ENCODE data around the gene RPS16. TPM values are rescaled to one million over a fixed set of nuclear protein-coding genes. Genes with fewer than 3 reads are reported as not detected.
A peak's percentile ranks its signal among the peaks of the same experiment; 100 is the strongest.

The RPS16 gene
- total and polyA plus RNA-seq, 2 donors from 2014 or later: 1,461 to 1,965 TPM

DNA sequence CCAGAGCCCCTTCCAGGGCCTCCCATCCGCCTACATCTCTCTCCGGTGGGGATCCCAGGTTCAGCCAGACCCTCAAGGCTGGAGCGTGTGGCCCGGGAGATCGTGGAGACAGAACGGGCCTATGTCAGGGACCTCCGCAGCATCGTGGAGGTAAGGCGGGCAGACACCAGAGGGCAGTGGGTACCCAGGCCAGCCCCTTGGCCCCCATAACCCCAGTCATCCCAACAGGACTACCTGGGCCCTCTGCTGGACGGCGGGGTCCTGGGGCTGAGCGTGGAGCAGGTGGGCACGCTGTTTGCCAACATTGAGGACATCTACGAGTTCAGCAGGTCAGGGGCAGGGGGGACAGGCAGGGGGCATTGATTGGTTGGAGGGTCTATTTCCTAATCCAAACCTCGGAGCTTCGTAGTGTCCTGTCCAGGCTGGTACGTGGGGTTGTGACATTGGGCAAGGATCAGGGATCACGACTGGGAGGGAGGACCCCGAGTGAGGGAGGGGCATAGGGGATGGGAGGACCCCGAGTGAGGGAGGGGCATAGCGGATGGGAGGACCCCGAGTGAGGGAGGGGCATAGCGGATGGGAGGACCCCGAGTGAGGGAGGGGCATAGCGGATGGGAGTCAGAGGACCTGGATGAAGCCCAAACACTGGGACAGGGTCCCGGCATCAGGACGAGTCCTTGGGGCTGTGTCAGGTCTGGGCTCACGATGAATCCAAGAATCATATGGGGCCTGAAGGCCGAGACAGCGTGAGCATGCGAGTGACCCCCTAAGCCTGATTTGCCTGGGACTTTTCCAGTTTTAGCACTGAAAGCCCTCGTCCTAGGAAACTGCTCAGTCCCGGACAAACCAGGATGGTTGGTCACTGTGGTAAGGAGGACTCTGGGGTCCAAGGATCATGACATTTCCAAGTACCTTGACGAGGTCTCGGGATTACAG is 20.4 kb downstream of the RPS16 start:
- Histone ChIP-seq H3K27ac (ENCODE audit: low read depth in 2 of 2, low read length in 2 of 2) (no peak overlapping the region), H3K27me3 (ENCODE audit: control insufficient read depth, insufficient read depth, low read length) (no peaks in the 10 kb centered on the region), H3K36me3 (ENCODE audit: control insufficient read depth in 2 of 3, insufficient read depth in 3 of 3, low read length in 3 of 3) (peaks cover 0 to 8% (median 2%) of the 10 kb centered on the region in 3 donors), H3K4me3 (ENCODE audit: low read length in 3 of 3) (peak overlapping the region in 2 of 3 donors; percentile 21 to 99), H3K9me3 (ENCODE audit: control insufficient read depth in 2 of 3, insufficient read depth in 1 of 3, low read length in 3 of 3) (no peaks in the 10 kb centered on the region), H3K4me1 (ENCODE audit: control insufficient read depth in 2 of 3, insufficient read depth in 2 of 3, low read depth in 1 of 3, low read length in 3 of 3) (peaks cover 13 to 20% (median 15%) of the 10 kb centered on the region in 3 donors), H3K9ac (ENCODE audit: low read length in 3 of 3) (peak overlapping the region in 1 of 3 donors; percentile 22)
- FAIRE-seq (no peak), DNase-seq (peak in 1 of 5 donors; percentile 66)
- intact Hi-C loops (cut with DNase I): no loop called here
- TF ChIP-seq, protein P1, sequence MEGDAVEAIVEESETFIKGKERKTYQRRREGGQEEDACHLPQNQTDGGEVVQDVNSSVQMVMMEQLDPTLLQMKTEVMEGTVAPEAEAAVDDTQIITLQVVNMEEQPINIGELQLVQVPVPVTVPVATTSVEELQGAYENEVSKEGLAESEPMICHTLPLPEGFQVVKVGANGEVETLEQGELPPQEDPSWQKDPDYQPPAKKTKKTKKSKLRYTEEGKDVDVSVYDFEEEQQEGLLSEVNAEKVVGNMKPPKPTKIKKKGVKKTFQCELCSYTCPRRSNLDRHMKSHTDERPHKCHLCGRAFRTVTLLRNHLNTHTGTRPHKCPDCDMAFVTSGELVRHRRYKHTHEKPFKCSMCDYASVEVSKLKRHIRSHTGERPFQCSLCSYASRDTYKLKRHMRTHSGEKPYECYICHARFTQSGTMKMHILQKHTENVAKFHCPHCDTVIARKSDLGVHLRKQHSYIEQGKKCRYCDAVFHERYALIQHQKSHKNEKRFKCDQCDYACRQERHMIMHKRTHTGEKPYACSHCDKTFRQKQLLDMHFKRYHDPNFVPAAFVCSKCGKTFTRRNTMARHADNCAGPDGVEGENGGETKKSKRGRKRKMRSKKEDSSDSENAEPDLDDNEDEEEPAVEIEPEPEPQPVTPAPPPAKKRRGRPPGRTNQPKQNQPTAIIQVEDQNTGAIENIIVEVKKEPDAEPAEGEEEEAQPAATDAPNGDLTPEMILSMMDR (IDR thresholded peaks at IDR 0.05; ENCODE audit: borderline replicate concordance, extremely low read depth, insufficient read depth): no peak

DNA sequence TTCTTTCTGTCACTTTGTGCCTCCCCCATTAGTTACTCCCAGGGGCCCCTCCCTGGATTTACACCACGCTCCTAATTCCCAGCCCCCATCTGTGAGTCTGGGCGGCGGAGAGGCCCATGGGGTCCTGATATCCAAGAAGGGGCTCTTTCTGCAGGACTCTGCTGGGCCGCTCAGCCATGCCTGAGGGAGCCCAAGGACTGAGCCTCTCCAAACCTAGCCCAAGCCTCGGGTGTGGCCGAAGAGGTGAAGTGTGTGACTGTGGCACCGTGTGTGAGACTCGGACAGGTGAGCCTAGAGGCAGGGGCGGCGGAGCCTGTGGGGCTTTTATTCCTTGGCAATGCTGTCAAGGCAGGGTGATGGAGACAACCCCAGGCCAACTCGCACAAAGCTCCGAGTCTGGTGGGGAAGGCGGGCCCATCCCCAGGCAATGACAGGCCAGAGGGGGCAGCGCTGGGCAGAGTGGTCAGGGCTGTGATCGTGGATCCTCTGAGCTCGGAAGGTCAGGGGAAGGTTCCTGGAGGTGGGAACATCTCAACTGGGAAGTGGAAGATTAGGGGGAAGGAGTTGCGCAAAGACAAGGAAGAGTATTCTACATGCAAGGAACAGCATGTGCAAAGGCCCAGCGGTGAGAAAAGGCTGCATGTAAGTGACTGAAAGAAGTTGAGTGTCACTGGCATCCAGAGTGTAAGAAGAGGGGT is 21.7 kb downstream of the RPS16 start:
- Histone ChIP-seq H3K27ac (ENCODE audit: low read depth in 2 of 2, low read length in 2 of 2) (peak overlapping the region; percentile 47 to 86), H3K36me3 (ENCODE audit: control insufficient read depth in 2 of 3, insufficient read depth in 3 of 3, low read length in 3 of 3) (peaks cover 0 to 4% (median 2%) of the 10 kb centered on the region in 3 donors), H3K27me3 (ENCODE audit: control insufficient read depth, insufficient read depth, low read length) (no peaks in the 10 kb centered on the region), H3K4me1 (ENCODE audit: control insufficient read depth in 2 of 3, insufficient read depth in 2 of 3, low read depth in 1 of 3, low read length in 3 of 3) (peaks cover 14 to 23% (median 15%) of the 10 kb centered on the region in 3 donors), H3K4me3 (ENCODE audit: low read length in 3 of 3) (peak overlapping the region; percentile 62 to 99 (median 80)), H3K9me3 (ENCODE audit: control insufficient read depth in 2 of 3, insufficient read depth in 1 of 3, low read length in 3 of 3) (no peaks in the 10 kb centered on the region), H3K9ac (ENCODE audit: low read length in 3 of 3) (peak overlapping the region; percentile 33 to 65 (median 51))
- DNase-seq (peak in 3 of 5 donors; percentile 43 to 83 (median 79)), FAIRE-seq (no peak)
- intact Hi-C loops (cut with DNase I): no loop called here
- TF ChIP-seq, protein P1 (IDR thresholded peaks at IDR 0.05; ENCODE audit: borderline replicate concordance, extremely low read depth, insufficient read depth): no peak

DNA sequence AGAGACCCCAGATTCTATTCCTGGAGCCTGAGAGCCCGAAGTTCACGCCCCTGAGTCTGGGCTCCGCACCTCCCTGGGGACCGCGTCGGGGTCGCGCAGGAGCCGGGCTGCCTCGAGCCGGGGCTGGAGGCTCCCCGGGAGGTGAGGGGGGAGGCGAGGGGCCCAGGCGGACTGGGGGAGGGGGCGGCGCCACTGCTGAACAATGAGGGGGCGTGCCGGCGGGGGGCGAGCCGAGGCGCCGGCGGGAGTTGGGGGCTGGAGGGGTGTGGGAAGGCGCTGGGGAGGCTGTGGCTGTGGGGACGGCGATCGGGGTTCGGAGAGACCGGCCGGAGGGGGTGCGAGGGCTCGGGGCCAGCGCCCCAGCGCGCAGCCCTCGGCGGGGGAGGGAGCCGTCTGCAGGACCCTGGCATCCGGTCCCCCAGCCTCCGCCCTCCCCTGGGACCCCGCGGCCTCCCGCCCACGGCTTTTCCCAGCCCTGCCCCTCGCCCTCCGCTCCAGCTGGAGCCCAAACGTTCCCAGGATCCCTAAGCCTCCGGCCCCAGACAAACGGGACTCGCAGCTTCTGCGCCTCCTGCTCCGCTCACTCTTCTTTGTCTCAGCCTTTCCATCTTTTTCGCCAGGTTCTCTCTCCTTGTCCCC is 22.4 kb downstream of the RPS16 start:
- peak overlapping the region; percentile 62 to 99 (median 80) for H3K4me3 ChIP-seq (ENCODE audit: low read length in 3 of 3)
- DNase-seq: peak; percentile 86 to 94 (median 91)
- no peak for FAIRE-seq
- peaks cover 0 to 5% (median 2%) of the 10 kb centered on the region in 3 donors for H3K36me3 ChIP-seq (ENCODE audit: control insufficient read depth in 2 of 3, insufficient read depth in 3 of 3, low read length in 3 of 3)
- TF ChIP-seq, protein P1 (IDR thresholded peaks at IDR 0.05; ENCODE audit: borderline replicate concordance, extremely low read depth, insufficient read depth): no peak
- H3K9ac ChIP-seq (ENCODE audit: low read length in 3 of 3): peak overlapping the region in 2 of 3 donors; percentile 65 to 77
- H3K4me1 ChIP-seq (ENCODE audit: control insufficient read depth in 2 of 3, insufficient read depth in 2 of 3, low read depth in 1 of 3, low read length in 3 of 3): peaks cover 14 to 26% (median 19%) of the 10 kb centered on the region in 3 donors
- intact Hi-C loops (cut with DNase I): no loop called here
- no peaks in the 10 kb centered on the region for H3K9me3 ChIP-seq (ENCODE audit: control insufficient read depth in 2 of 3, insufficient read depth in 1 of 3, low read length in 3 of 3)
- no peaks in the 10 kb centered on the region for H3K27me3 ChIP-seq (ENCODE audit: control insufficient read depth, insufficient read depth, low read length)
- H3K27ac ChIP-seq (ENCODE audit: low read depth in 2 of 2, low read length in 2 of 2): peak overlapping the region; percentile 47 to 86
